ENCODE measurements around the gene NODAL. TPM values are rescaled to one million over a fixed set of nuclear protein-coding genes. Genes with fewer than 3 reads are reported as not detected.

The NODAL gene
- total RNA-seq, 1 experiment from 2014 or later, result not detected

GRCh38 chr10:70480239-70480861 lies 38.9 kb upstream of the NODAL start:
- no peaks in the 10 kb centered on the region for H4K20me1 ChIP-seq (ENCODE audit: insufficient read depth)
- CTCF ChIA-PET, result no interaction called here
- H3K27me3 ChIP-seq (ENCODE audit: insufficient read depth, low read depth), result no peaks in the 10 kb centered on the region
- no peaks in the 10 kb centered on the region for H3K9me2 ChIP-seq (ENCODE audit: insufficient read depth)
- no peak overlapping the region for H2AFZ ChIP-seq
- BruUV-seq (replicated peaks), result no TSS peak
- no peaks in the 10 kb centered on the region for H3K36me3 ChIP-seq (ENCODE audit: low read depth)
- POLR2A ChIA-PET (ENCODE audit: unreplicated experiment), result no interaction called here
- peaks cover 11% of the 10 kb centered on the region for H3F3A ChIP-seq (ENCODE audit: insufficient read depth, low read depth)
- DNase-seq, result no peak
- H3K4me1 ChIP-seq (replicated peaks; ENCODE audit: insufficient read depth), result peaks cover 38% of the 10 kb centered on the region
- no peak overlapping the region for H3K4me3 ChIP-seq
- H3K79me2 ChIP-seq (ENCODE audit: low read depth), result peaks cover 4% of the 10 kb centered on the region; the same call in 1 of the 2 replicates
- no peak for TF ChIP-seq EZH2 (IDR thresholded peaks at IDR 0.05; ENCODE audit: low read depth)
- TF ChIP-seq CTCF (conservative IDR thresholded peaks at IDR 0.05), result no peak
- H3K4me2 ChIP-seq, result peak overlapping the region; percentile 97; the same call in 1 of the 2 replicates
- H3K9me3 ChIP-seq (ENCODE audit: insufficient read depth, low read depth), result no peaks in the 10 kb centered on the region
- H3K27ac ChIP-seq, result no peak overlapping the region
- intact Hi-C loops (cut with micrococcal nuclease; ENCODE audit: unreplicated experiment), result no loop called here

- Histone ChIP-seq H3K27me3 (ENCODE audit: insufficient read depth, low read depth) (no peaks in the 10 kb centered on the region), H3K4me2 (peak overlapping the region; percentile 97), H3K4me1 (replicated peaks; ENCODE audit: insufficient read depth) (peaks cover 44% of the 10 kb centered on the region), H3K4me3 (peak overlapping the region; percentile 71; the same call in 1 of the 2 replicates), H3K9me3 (ENCODE audit: insufficient read depth, low read depth) (no peaks in the 10 kb centered on the region), H3K9me2 (ENCODE audit: insufficient read depth) (no peaks in the 10 kb centered on the region), H3K79me2 (ENCODE audit: low read depth) (peaks cover 4% of the 10 kb centered on the region; the same call in 1 of the 2 replicates), H4K20me1 (ENCODE audit: insufficient read depth) (no peaks in the 10 kb centered on the region), H3K27ac (no peak overlapping the region), H3F3A (ENCODE audit: insufficient read depth, low read depth) (peaks cover 16% of the 10 kb centered on the region), H2AFZ (no peak overlapping the region), H3K36me3 (ENCODE audit: low read depth) (no peaks in the 10 kb centered on the region)
- TF ChIP-seq EZH2 (IDR thresholded peaks at IDR 0.05; ENCODE audit: low read depth) (no peak), CTCF (conservative IDR thresholded peaks at IDR 0.05) (no peak)
- ChIA-PET POLR2A (ENCODE audit: unreplicated experiment) (no interaction called here), CTCF (no interaction called here)
- no peak for DNase-seq
- BruUV-seq (replicated peaks), result TSS peak; percentile 61
- intact Hi-C loops (cut with micrococcal nuclease; ENCODE audit: unreplicated experiment), result loop anchor here (5.0 kb wide), 1 partner anchor 58 kb away; no protein-coding TSS in a partner anchor
These were observed 38.3 kb upstream of the NODAL start for GRCh38 chr10:70479626-70480238.

DNA sequence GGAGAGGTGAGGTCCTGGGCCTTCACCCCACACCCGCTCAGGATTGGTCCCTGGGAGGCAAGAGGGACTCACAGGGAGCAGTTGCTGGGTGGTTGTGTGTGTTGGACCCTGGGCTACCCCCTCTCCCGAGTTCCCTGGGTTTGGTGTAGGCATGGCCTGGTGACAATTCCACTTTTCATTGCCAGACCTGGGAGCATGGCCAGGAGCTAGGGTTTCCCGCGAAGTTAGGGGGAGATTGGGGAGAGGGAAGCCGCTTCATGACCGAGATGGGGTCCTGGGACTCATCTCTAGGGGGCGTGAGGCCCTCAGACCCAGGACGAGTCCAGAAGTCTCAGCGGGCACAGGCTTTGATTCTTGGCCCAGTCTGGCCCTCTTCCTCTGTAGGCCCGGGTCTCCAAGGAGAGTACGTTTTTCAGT lies 37.7 kb upstream of the NODAL start:
- peaks cover 4% of the 10 kb centered on the region; the same call in 1 of the 2 replicates for H3K79me2 ChIP-seq (ENCODE audit: low read depth)
- DNase-seq, result no peak
- H3K9me2 ChIP-seq (ENCODE audit: insufficient read depth), result no peaks in the 10 kb centered on the region
- BruUV-seq (replicated peaks), result no TSS peak
- H4K20me1 ChIP-seq (ENCODE audit: insufficient read depth), result no peaks in the 10 kb centered on the region
- H3K4me3 ChIP-seq, result peak overlapping the region; percentile 71
- CTCF ChIA-PET, result no interaction called here
- peaks cover 48% of the 10 kb centered on the region for H3K4me1 ChIP-seq (replicated peaks; ENCODE audit: insufficient read depth)
- peaks cover 21% of the 10 kb centered on the region for H3F3A ChIP-seq (ENCODE audit: insufficient read depth, low read depth)
- peak overlapping the region; percentile 82 for H2AFZ ChIP-seq
- POLR2A ChIA-PET (ENCODE audit: unreplicated experiment), result no interaction called here
- peak overlapping the region; percentile 97 for H3K4me2 ChIP-seq
- no peak overlapping the region for H3K27ac ChIP-seq
- intact Hi-C loops (cut with micrococcal nuclease; ENCODE audit: unreplicated experiment), result loop anchor here (5.0 kb wide), 1 partner anchor 58 kb away; no protein-coding TSS in a partner anchor
- TF ChIP-seq CTCF (conservative IDR thresholded peaks at IDR 0.05) (no peak), EZH2 (IDR thresholded peaks at IDR 0.05; ENCODE audit: low read depth) (no peak)
- no peaks in the 10 kb centered on the region for H3K9me3 ChIP-seq (ENCODE audit: insufficient read depth, low read depth)
- H3K27me3 ChIP-seq (ENCODE audit: insufficient read depth, low read depth), result no peaks in the 10 kb centered on the region
- H3K36me3 ChIP-seq (ENCODE audit: low read depth), result no peaks in the 10 kb centered on the region
